NCI-H2227 (cell line): Measurements from ENCODE around the gene HEYL.

Experiments
- DNase-seq: peaks from one replicate; lab custom pipeline; 2025; ENCODE audit not compliant: unreplicated experiment; lab: John Stamatoyannopoulos, UW

The HEYL gene

GRCh38 chr1:39639305-39640130 lies at the start of gene HEYL:
Gene HEYL, minus strand, starts transcription at chr1:39639643. Its CDS starts 18 bp downstream, at chr1:39639625.
- DNase-seq = peak; percentile 69

GRCh38 chr1:39689214-39689613 lies 49.8 kb upstream of the HEYL start:
- DNase-seq = no peak

GRCh38 chr1:39688706-39689105 lies 49.3 kb upstream of the HEYL start:
- DNase-seq = peak; percentile 41

- DNase-seq = no peak
Measured at GRCh38 chr1:39687243-39687642, 47.8 kb upstream of the HEYL start.

- DNase-seq = no peak
Measured at GRCh38 chr1:39685071-39685470, 45.6 kb upstream of the HEYL start.

- no peak for DNase-seq
Measured at GRCh38 chr1:39684313-39684664, 44.8 kb upstream of the HEYL start.

- no peak for DNase-seq
Measured at GRCh38 chr1:39683591-39684312, 44.3 kb upstream of the HEYL start.

- DNase-seq = no peak
Measured at GRCh38 chr1:39681999-39682398, 42.6 kb upstream of the HEYL start.

- DNase-seq = no peak
Measured at GRCh38 chr1:39681294-39681693, 41.9 kb upstream of the HEYL start.

GRCh38 chr1:39680751-39681150 lies 41.3 kb upstream of the HEYL start:
- DNase-seq = no peak

GRCh38 chr1:39679821-39680220 lies 40.4 kb upstream of the HEYL start:
- no peak for DNase-seq

- DNase-seq = no peak
Measured at GRCh38 chr1:39678889-39679288, 39.4 kb upstream of the HEYL start.

GRCh38 chr1:39677645-39678044 lies 38.2 kb upstream of the HEYL start:
- DNase-seq = no peak

- DNase-seq = no peak
Measured at GRCh38 chr1:39676948-39677548, 37.6 kb upstream of the HEYL start.

- DNase-seq = no peak
Measured at GRCh38 chr1:39675220-39675619, 35.8 kb upstream of the HEYL start.

- DNase-seq = no peak
Measured at GRCh38 chr1:39673215-39673614, 33.8 kb upstream of the HEYL start.

- peak; percentile 31 for DNase-seq
Measured at GRCh38 chr1:39672551-39672947, 33.1 kb upstream of the HEYL start.

GRCh38 chr1:39671793-39672550 lies 32.5 kb upstream of the HEYL start, which contains the start of gene NT5C1A:
Gene NT5C1A, minus strand, starts transcription at chr1:39672107. Its CDS starts 69 bp downstream, at chr1:39672038.
- DNase-seq = peak; percentile 68

- peak; percentile 52 for DNase-seq
Measured at GRCh38 chr1:39671433-39671792, 32.0 kb upstream of the HEYL start.

- no peak for DNase-seq
Measured at GRCh38 chr1:39670689-39671088, 31.2 kb upstream of the HEYL start.

GRCh38 chr1:39668894-39669293 lies 29.5 kb upstream of the HEYL start:
- DNase-seq = no peak
